ENCODE results near the gene ATP2B3.

Gene ATP2B3

DNA sequence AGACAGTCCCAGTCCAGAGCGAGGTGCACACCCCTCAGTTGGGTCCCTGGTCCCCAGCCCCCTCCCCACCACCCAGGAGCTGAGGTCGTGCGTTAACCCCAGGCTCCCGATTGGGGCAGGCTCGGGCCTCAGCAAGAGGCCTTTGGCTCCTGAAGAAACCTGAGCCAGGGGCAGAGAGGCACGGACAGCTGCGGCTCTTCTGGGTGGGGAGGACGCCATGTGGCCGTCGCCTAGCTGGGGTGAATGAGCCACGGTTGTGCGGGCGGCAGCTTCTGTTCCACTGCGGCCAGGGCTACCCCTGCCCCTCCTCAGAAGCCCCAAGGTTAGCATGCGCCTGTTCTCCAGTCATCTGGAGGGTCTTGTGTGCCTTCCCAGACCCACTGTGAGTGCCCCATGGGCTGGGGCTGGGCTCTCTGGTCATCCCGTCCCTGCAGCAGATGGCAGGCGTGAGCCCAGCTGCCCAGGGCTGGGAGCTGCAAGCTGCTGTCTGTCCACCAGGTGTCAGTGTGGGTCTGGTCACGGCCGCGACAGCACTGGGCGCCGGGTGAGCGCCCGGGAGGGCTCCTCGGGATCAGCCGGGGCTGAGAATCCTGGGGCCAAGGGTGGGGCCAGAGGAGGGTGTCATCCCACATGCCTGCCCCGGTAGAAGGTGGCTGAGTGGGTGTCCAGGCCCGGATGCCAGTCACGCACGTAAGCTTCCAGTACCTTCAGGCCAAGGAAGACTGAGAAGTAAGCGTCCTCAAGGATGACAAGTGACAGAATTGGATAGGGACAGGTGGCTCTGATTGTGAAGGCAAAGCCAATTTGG is 21.9 kb downstream of the ATP2B3 start:
- DNase-seq = no peak

GRCh38 chrX:153539979-153540358 is 22.5 kb downstream of the ATP2B3 start:
- no peak for DNase-seq

DNA sequence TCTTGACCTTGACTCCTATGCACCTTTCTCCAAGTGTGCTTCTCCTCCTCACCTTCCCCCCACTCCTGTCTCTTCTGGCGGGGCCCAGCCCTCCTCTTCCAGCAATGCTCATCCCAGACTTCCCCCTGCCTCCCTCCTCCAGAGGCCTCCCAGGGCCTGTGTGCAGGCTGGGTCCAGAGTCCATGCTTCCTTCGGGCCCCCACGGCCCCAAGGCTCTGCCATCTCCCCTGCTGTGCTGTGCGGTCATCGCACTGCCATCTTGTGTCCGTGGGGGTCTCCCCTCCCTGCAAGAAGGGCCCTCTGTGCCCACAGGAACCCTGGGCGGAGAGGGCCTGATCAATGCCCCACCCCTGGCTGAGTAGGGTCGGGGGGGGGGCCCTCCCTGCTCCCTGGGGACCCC is 27.3 kb downstream of the ATP2B3 start:
- no peak for DNase-seq

DNA sequence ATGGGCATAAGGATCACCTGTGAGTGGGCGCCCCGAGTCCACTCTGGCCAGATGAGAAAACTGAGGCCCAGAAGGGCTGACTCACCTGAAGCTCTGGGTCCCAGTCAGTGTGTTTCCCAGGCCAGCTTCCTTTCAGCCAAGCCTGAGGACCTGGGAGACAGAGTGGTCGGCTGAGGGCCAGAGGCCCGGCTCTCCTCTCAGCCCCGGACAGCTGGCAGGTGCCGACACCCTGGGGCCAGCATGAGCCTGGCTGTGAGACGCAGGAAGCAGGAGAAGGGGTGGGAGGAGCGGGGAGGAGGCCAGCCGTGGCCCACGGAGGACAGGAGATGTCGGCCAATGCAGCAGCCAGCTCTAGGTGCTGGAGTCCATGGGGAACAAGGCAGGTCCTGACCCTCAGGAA is 28.9 kb downstream of the ATP2B3 start:
- DNase-seq = no peak

- DNase-seq = no peak
Observed at GRCh38 chrX:153547195-153547594, 29.8 kb downstream of the ATP2B3 start.

- no peak for DNase-seq
Observed at GRCh38 chrX:153549231-153549630, 31.8 kb downstream of the ATP2B3 start.

DNA sequence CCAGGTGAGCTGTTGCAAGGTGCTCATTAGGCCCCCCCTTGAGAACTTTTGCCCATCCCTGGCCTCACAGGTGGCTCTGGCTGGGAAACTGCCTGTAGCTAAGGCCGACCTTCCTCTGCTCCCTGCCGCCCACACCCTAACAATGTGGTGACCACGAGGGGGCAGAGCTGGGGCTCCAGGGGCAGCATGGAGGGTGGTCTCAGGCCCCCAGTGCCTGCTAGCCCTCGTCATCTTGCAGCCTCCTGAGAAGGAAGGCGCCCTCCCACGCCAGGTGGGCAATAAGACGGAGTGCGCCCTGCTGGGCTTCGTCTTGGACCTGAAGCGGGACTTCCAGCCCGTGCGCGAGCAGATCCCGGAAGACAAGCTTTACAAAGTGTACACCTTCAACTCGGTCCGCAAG is 32.4 kb downstream of the ATP2B3 start:
- DNase-seq = no peak

DNA sequence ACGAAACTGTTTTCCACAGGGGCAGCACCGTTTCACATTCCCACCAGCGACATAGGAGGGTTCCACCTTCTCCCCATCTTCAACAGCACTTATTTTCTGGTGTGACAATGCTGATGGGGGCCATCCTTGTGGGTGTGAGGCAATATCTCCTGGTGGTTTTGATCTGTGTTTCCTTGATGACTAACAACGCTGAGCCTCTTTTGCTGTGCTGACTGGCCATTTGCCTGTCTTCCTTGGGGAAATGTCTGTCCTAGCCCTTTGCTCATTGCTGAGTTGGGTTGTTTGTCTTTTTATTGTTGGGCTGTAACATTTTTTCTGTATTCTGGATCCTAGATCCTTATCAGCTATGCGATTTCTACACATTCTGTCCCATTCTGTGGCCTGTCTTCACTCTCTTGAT is 33.7 kb downstream of the ATP2B3 start:
- DNase-seq = no peak

GRCh38 chrX:153554519-153555167 is 37.2 kb downstream of the ATP2B3 start:
- DNase-seq = peak; percentile 14

DNA sequence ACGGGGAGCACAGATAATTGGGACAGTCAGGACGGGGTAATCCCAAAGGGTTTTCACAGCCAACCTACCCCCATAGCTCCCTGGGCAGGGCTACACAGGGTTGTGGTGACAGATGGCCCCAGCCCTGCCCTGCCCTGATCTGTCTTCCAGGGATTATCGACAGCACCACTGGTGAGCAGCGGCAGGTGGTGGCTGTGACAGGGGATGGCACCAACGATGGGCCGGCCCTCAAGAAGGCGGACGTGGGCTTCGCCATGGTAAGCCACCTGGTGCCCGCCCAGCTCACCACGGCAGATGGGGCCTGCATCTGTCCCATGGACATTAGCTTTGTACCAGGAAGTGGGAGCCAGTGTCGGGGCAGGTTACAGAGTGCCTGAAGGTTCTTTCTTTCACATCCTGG is 39.3 kb downstream of the ATP2B3 start:
- no peak for DNase-seq

DNA sequence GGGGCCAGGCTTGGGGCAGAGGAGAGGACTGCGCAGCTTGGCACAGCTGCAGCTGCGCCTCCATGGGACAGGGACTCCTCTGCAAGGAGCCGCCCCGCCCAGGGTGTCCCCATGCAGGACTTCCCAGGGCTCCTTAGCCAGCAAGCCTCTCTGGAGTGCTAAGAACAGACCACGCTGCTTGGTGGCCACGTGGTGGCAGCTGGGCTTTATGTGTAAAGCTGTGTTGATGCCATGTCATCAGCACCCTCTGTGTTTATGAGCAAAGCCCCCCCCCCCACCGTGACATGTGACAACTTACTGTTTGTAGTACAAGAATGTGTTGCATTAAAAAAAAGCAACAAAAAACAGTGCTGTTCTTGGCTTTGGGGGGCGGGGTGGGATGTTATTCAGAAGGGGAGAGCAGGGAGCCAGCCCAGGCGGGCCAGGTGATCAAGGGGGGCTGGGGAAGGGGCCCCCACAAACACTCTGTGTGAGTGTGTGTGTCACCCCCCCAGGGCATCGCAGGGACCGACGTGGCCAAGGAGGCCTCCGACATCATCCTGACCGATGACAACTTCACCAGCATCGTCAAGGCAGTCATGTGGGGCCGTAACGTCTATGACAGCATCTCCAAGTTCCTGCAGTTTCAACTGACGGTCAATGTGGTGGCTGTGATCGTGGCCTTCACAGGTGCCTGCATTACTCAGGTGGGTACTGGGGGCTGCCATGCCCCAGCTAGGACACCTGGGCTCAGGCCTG is 40.3 kb downstream of the ATP2B3 start:
- no peak for DNase-seq

- DNase-seq = no peak
Observed at GRCh38 chrX:153560000-153560399, 42.6 kb downstream of the ATP2B3 start.

DNA sequence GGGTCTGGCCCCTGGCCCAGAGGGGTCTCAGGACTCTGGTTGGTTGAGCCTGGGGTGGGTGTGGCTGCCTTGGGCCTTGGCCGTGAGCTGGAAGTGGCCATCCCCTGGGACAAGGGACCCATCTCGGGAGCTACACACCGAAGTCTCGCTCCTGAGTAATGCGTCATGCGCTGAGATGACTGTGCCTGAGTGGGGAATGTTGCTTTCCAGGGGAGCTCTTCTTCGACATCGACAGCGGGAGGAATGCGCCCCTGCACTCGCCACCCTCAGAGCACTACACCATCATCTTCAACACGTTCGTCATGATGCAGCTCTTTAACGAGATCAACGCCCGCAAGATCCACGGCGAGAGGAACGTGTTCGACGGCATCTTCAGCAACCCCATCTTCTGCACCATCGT is 43.0 kb downstream of the ATP2B3 start:
- no peak for DNase-seq

DNA sequence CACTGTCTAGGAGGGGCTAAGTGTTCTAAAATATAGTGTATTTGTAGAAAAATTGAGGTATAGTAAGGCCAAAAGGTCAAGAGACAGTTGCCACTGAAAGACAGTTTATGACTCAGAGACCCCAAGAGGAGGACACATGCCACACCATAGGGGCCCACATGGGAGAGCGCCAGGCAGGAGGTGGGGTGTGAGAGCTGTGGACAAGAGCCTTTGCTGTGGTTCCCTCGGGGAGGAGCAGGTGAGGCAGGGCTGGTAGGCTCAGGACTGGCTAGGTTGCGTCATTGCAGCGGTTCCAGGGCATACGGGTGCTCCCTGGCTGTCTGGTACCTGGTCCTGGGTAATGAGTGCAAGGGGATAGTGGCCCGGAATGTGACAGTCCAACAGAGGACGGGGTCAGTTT is 43.9 kb downstream of the ATP2B3 start:
- DNase-seq = no peak

GRCh38 chrX:153562546-153562945 is 45.1 kb downstream of the ATP2B3 start:
- DNase-seq = no peak

DNA sequence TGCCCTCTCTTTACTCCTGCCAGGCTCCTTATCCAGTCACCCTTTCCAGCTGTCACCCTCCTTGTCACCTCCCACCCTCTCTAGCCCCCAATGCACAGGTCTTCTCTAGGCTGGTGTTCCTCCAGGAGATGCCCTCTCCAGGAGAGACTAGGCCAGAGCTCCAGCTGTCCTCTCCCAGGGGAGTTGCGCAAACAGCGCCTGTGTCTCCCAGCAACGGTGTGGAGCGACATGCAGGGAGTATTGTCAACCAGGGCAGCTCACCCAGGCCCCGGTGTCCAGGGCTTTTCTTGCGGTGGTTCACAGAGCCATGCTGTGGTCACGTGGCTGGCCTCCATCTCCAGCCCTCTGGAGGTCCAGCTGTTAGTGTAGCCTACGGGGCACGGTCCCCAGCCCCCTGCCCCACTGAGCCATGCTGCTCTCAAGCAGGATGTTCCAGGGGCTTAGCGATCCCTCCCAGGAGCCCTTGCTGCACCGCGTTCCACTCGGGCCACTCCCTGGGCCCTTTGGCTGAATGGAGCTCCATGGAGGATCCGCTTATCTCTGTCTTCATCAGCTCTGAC is 46.7 kb downstream of the ATP2B3 start:
- no peak for DNase-seq

DNA sequence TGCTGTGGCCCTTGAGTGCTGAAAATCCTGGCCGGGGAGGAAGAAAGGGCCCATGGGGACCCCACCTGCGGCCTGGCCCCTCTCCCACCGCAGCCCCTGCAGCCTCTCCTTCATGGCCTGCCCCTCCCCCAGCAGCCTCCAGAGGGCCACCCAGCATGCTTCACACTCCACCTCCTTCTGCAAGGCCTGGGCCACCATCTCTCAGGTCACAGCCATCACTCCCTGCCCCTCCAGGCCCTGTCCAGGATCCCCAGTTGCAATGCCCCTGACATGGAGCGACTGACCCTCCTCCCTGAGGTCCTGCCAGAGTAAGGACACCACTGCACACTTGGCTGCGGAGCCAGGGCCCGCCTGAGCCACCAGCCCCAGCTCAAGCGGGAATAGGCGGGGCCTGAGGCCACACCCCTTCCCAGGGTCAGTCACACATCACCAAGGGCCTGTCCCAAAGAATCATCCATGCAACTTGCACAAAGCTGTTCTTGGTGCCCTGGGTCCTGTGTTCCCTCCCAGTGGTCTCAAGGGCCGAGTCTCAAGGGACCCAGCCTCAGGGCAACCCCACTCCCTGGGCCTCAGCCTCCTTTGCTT is 48.6 kb downstream of the ATP2B3 start:
- no peak for DNase-seq

GRCh38 chrX:153568451-153569011 is 51.1 kb downstream of the ATP2B3 start:
- DNase-seq = no peak

GRCh38 chrX:153569475-153569874 is 52.0 kb downstream of the ATP2B3 start:
- DNase-seq = no peak

DNA sequence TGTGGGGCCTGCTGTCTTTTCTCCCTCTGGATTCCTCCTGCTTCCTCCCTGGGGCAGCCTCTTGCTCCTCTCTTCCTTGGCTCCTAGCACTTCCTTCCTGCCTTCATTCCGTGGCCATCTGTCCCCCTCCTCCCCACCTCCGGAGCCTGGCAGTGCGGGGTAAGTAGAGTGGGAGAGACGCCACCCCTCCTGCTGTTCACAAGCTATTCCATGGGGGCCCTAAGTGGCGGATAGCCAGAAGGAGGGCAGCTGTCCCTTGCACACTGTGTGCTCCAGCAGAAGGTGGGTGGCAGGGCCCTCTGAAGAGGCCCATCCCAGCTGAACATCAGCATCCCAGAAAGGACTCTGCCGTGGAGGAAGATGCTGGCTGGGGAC is 54.1 kb downstream of the ATP2B3 start:
- DNase-seq = no peak

GRCh38 chrX:153572601-153573000 is 55.2 kb downstream of the ATP2B3 start:
- DNase-seq = no peak

DNA sequence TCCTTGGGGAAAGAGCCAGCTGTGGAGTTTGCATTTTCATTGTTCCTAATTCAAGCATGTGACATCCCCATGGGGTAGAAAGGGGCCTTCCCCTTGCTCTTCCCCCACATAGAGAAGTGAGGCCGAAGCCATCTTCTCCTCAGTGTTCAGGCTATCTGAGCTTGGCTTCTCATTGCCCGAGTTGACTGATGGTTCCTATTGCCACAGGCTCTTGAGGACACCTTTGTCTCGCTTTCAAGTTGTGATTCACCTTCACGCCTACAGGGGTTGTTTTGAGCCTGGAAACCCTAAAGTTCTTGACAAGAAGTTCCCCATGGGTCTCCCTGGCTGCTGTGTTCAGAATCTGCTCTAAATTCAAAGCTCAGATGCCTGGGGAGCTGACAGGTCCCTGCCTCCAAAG is 56.5 kb downstream of the ATP2B3 start:
- no peak for DNase-seq

DNA sequence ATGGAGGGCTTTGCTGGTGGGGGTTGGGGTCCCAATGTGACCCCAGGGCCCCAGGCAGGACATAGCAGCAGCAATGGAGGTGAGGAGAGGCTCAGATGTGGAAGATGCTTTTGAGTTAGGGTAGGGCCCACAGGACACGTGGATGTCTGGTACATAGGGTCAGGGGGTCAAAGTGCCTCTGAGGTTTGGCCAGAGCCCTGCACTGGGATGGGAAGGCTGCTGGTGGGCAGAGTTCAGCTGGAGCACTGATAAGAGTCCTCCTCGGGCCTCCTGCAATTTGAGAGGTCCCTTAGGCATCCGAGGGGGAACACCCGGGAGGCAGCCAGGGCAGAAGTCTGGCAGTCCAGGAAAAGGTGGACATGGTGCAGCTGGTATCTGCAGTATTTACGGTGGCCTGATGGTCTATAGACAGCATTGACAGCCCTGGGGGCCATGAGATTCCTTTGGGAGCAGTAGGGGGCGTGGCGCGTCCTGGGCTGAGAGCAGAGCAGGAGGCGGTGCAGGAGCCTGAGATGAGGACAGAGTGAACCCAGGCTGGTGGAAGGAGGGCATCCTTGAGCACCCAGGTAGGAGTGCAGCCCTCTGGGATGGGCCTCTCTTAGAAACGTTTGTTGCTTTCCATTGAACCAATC is 58.9 kb downstream of the ATP2B3 start:
- DNase-seq = no peak

Data from DMS79 treated with DMSO at 0.1 percent for 48 hours (cell line).